Stimulated activated CD8-positive, alpha-beta memory T cell treated with anti-CD3 and anti-CD28 coated beads, Interleukin-15, amount 100 ng/mL, for 48 hours (primary cell): ENCODE measurements around the gene LRP2.
"Not testable (repeated sequence)": the region's sequence is repeated elsewhere in the genome, so short reads cannot be mapped to it uniquely, and the experiment has no call there.

Source experiments
- DNase-seq, 2 donors: peaks; one replicate each; pipeline ENCODE4 v3.0.0-alpha.2; 2020; ENCODE audit warnings: low read depth in 2 of 2

LRP2 gene

GRCh38 chr2:169348321-169349024, 13.9 kb downstream of the LRP2 start:
- no peak for DNase-seq

- DNase-seq: no peak
Measured at GRCh38 chr2:169345486-169346437, 16.6 kb downstream of the LRP2 start.

- DNase-seq: no peak
Measured at GRCh38 chr2:169344736-169345485, 17.4 kb downstream of the LRP2 start.

DNA sequence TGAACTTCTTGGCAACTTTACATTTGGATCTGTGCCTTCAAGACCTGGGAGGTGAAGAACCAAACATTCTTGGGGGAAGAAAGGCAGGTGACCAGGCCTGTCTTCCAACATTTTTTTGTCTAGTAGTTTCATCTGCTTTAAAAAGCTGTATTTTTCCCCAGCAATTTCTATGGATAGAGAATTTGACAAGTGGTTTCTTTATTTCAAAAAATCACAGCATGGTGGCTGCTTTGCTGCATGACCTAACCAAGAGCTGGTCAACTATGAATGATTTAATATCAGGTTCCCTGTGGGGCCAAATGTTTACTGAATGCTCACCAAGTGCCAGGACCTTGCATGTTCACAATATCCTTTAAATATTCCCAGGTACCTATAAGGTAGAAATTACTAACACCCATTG, 19.1 kb downstream of the LRP2 start:
- no peak for DNase-seq

- DNase-seq: no peak
Measured at GRCh38 chr2:169339657-169340056, 22.7 kb downstream of the LRP2 start.

DNA sequence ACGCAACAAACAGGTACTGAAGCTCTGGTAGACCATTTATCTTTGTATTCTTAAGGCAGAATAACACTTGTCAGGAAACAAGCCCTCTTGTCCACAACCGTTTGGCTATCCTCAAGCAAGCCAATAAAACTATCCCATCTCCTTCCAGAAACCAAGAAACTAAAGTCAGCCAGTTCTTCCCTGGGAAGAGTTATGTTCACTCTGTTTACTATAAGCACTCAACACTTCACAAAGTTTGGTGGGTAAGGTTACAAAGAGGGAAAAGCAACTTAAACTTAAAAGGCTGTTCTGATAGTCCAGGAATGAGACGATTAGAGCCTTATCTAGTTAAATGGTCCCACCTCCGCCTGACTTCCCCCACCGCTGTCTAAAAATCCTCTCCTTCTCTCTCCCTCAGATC, 25.6 kb downstream of the LRP2 start:
- no peak for DNase-seq

GRCh38 chr2:169330555-169331198, 31.7 kb downstream of the LRP2 start:
- DNase-seq: no peak

DNA sequence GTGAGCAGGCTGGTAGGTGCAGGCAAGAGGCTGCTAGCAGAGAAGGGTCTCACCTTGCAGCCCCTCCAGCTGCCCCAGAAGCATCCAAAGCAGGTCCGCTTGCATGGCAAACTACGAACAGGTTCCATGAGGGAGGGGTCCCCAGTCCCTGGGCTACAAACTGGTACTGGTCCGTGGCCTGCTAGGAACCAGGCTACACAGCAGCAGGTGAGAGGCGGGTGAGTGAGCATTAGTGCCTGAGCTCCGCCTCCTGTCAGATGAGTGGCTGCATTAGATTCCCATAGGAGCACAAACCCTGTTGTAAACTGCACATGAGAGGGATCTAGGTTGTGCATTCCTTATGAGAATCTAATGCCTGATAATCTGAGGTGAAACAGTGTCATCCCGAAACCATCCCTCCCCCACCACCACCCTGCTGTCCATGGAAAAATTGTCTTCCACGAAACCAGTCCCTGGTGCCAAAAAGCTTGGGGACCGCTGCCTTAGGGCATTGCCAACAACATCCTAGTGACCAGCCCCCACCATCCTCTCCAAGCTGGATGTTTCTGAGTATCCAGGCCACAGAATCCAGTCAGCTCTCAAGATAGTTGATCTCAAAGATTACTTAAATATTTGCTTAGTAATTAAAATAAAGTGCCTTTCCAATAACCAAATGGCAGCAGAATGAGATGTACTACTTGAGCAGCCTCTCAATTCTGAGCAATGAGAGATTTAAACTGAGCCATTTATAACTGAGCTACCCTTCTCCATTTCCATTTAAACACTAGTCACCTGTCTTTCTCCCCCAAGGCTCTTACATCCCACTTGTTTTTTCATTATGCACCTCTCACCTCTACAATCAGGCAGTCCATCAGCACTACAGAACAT, 32.4 kb downstream of the LRP2 start:
- DNase-seq: no peak

GRCh38 chr2:169328785-169329184, 33.5 kb downstream of the LRP2 start:
- DNase-seq: no peak

DNA sequence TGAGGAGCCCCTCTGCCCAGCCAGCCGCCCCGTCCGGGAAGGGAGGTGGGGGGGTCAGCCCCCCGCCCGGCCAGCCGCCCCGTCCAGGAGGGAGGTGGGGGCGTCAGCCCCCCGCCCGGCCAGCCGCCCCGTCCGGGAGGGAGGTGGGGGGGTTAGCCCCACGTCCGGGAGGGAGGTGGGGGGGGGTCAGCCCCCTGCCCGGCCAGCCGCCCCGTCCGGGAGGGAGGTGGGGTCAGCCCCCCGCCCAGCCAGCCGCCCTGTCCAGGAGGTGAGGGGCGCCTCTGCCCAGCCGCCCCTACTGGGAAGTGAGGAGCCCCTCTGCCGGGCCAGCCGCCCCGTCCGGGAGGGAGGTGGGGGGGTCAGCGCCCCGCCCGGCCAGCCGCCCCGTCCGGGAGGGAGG, 34.5 kb downstream of the LRP2 start:
- not testable (repeated sequence) for DNase-seq

DNA sequence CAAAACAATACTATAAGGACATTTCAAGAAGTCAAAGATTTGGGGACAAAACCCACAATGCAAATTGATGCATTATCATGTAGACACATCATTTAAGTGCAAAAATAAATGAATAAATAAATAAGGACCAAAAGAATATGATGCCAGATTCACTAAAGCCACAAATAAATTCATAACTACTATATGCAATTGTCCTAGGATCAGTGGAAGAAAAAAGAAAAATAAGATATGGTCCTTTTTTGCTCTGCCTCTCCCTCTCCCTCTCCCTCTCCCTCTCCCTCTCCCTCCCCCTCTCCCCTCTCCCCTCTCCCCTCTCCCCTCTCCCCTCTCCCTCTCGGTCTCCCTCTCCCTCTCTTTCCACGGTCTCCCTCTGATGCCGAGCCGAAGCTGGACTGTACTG, 36.4 kb downstream of the LRP2 start:
- not testable (repeated sequence) for DNase-seq

DNA sequence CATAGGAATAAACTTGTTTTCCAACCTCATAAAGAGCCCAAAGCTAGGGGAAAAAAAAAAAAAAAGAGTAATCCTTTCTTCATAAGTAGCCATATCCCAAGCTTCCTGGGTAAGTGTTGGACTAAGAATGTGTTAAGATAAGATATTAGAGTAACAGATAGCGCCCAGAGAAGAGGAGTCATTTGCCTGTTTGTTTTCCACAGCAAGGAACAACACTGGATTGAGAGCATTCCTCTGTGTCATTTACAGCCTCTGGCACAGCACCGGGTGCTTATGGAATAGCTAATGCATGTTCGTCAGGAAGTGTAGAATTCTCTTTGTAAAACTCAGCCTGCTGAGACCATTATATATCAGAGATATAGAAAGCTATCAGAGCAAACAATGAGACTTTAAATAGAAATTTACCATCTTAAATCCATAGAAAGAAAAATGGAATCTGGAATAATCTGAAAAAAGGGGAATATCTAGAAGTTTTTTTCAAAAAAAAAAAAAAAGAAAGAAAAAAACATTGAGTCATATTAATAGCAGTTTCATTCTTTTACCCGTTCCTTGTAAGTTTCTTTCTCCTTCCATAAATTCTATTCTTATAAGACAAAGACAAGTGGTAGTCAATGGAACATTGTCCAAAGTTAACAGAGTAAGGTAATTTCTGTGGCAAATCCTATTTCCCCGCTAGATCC, 37.6 kb downstream of the LRP2 start:
- no peak for DNase-seq

- DNase-seq: no peak
Measured at GRCh38 chr2:169323841-169324240, 38.5 kb downstream of the LRP2 start.

GRCh38 chr2:169320561-169320960, 41.8 kb downstream of the LRP2 start:
- no peak for DNase-seq

DNA sequence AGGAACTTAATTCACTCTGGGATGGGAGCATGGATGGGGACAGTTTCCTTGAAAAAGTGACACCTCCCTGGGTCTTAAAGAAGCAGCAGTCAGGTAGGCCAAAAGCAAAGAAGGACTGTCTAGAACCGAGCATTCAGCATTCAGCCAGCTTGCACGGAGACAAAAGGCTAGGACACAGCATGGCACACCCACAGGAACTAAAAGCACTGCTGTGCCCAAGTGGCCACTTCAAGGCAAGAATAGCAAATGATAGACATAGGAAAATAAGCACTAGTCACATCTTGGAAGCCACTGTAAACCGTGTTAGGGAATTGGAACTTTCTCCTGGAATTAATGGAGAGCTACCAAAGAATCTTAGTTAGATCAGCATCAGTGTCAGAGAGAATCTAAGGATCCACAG, 47.0 kb downstream of the LRP2 start:
- no peak for DNase-seq

DNA sequence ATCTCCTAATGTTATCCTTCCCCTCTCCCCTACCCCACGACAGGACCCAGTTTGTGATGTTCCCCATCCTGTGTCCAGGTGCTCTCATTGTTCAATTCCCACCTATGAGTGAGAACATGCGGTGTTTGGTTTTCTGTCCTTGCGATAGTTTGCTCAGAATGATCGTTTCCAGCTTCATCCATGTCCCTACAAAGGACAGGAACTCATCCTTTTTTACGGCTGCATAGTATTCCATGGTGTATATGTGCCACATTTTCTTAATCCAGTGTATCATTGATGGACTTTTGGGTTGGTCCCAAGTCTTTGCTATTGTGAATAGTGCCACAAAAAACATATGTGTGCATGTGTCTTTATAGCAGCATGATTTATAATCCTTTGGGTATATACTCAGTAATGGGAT, 54.0 kb downstream of the LRP2 start:
- not testable (repeated sequence) for DNase-seq

GRCh38 chr2:169304689-169305088, 57.6 kb downstream of the LRP2 start:
- DNase-seq: not testable (repeated sequence)

GRCh38 chr2:169303579-169304305, 58.6 kb downstream of the LRP2 start:
- no peak for DNase-seq

GRCh38 chr2:169302364-169302763, 60.0 kb downstream of the LRP2 start:
- no peak for DNase-seq
